Measurements from ENCODE around the gene TIAM2.

TIAM2 gene

GRCh38 chr6:155064303-155064702 lies 69.2 kb downstream of the TIAM2 start:
- no peak for DNase-seq (ENCODE audit: low read depth)

DNA sequence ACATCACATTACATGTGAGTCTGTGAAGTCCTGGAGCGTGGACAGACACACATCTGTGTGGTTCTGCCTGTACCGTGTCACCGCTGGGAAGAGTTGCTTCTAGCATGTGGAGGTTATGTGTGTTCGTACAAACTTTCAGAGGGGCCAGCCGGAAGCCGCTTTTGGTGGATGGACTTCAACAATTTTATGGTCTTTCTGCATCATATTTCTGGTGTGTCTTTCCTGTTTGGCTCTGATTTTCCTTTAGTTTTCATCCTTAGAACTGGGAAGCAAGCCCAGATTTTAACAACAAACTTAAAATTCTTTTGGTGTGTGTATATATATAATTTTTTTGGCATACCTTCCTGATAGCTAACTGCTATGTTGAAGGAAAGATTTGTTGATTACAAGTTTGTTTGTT lies 71.2 kb downstream of the TIAM2 start:
- DNase-seq (ENCODE audit: low read depth), result peak; percentile 75

GRCh38 chr6:155066921-155067680 lies 72.0 kb downstream of the TIAM2 start:
- no peak for DNase-seq (ENCODE audit: low read depth)

DNA sequence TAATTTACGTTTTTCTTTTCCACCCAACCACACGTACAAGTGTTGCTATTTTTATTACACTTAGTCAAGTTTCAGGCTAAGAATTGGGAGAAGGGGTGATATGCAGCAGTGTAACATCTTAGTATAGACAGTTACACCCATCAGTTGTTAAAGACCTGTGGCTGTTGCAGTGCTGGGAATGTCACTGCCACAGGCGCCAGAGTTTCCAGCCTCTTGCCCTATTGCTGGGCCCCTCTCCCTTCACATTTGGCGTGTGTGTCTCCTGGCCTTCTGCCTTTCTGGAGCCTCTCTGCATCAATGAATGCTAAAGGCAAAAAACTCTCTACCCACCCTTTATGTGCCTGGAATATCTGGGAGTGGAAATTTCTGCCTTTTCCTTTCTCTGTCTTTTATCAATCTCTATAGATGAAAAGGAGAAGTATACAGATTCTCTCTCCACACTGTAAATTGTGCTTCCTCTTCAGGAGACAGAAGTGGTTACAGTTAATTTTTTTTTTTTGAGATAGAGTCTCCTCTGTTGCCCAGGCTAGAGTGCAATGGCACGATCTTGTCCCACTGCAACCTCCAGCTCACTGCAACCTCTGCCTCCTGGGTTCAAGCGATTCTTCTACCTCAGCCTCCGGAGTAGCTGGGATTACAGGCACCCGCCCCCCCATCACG lies 73.0 kb downstream of the TIAM2 start:
- DNase-seq (ENCODE audit: low read depth), result no peak

- DNase-seq (ENCODE audit: low read depth), result no peak
These were observed 74.4 kb downstream of the TIAM2 start for GRCh38 chr6:155069543-155069942.

DNA sequence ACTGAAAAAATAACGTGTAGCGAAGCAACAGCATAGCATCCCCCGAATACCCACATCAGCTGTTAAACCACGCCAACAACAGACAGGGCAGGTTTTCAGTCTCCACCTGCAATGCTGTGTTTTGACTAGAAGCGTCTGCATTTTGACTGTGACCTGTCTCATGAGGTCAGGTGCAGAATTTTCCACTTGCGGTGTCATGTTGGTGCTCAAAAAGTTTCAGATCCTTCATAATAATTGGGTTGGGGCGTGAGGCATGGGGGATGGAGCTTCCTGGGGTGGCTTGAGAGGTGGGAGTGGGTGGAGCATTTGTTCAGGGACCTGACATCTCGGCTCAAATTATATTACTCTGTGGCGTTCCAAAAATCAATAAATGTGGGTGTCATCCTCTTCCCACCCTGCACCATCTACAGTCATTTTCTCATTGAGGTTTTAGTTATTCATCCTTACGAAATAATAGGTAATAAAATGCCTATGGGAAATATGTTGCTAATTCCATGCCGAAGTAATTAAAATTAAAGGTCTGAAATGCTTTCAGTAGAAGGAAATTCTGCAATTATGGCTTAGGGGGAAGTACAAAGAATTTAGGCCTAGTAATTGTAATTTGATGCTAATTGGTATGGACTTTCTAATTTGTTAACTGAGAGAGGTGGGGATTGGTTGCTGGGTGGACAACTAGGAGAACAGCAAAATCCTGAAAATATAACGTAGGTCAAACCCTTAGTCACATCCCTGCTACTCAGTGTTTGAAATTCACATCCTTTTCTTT lies 81.0 kb downstream of the TIAM2 start:
- DNase-seq (ENCODE audit: low read depth), result no peak

DNA sequence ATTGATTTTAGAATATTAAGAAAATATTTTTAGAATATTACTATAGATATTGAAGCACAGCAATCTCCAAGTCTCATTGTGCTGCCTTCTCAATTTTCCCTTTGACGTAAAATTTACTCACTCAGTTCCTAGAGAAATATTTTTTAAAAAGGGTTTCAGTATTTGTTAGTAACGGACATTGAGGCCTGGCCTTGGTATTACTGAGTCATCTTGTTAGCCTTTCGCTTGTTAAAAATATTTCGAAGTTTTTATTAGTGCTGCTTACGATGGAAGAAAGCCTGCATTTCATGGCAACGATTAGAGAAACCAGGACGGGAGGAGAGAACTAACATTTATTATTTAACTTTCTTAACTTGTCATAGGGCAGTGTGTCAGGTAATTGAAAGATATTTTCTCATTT lies 82.2 kb downstream of the TIAM2 start:
- DNase-seq (ENCODE audit: low read depth), result peak; percentile 52

GRCh38 chr6:155077784-155078183 lies 82.7 kb downstream of the TIAM2 start:
- DNase-seq (ENCODE audit: low read depth), result no peak

DNA sequence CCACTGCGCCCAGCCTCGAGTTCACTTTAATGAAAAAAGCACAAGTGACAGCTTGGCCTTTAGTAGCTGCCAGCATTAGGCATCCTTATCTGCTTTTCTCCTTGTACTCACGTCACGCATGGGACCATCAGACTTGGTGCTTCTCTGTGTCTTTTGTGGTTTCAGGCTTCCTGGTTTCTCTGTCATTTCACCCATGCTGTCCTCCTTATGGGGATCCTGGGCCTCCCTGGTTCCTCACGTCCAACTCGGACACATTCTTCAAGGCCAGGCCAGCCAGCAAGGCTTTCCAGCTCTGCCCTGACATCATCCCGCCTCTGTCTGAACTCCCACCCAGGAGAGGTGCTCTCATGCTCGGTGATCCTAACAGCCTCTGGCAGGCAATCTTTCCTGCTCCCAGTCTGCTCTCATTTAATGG lies 83.2 kb downstream of the TIAM2 start:
- DNase-seq (ENCODE audit: low read depth), result no peak

DNA sequence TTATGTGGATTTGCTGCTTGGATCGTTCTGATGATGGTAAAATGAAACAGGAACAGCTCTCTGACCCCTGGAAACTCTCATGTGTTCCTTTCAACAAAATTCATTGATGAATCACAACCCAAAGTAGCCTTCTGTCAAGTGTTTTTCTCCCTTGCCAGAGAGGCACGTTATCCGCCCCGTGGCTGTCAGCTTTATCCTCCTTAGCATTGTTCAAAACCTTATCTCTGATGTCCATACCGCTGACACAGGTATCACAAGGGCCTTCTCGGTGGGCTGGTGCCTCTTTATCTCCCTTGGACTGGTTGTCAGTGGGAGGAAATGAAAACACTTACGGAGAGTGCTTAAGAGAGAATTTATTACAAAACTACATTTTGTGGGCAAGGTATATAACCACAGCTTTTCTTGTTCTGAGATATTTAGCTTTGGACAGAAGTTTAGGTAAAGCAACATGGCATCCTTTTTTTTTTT lies 84.9 kb downstream of the TIAM2 start:
- DNase-seq (ENCODE audit: low read depth), result no peak

DNA sequence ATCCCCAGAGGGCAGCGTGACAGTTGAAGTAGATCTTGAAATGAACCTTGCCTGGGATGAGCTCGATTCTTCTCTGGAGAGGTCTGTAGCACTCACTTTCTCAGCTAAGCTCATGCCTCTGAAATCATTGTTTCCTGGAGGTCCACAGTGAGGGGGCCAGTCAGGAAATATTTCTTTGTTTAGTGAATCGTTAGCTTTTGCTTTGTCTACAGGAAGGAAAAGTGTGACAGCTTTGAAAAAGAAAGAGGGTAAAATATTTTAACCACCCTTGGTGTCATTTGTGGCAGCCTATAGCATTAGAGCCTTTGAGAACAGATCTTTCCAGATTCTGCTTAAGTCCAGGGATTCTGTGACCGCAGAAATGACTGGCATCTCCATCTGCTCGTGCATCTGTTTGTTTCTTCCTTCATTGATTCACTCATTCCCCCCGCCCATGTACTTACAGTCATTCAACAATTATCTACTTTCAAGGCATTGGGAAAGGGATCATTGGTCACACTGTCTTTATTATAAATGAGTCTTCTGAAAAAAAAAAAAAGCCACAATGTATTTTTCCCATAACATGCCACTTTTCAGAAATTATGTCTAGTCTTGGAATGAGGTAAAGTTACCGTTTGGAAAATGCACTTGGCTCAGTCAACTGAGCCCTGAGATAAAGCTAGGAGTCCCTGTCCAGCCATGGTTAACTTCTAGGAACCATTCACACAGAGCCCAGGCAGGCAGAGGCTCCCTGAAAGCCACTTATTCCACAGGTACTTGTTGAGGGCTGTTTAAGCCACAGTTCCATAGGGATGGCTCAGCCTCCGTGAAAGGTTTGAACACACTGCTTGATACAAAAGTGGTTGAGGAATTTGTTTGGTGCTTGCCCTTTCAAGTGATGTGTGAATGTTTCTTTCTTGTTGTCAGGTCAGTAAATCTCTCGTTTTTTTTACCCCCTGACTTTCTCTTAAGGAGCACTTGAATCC lies 86.0 kb downstream of the TIAM2 start:
- peak; percentile 42 for DNase-seq (ENCODE audit: low read depth)

DNA sequence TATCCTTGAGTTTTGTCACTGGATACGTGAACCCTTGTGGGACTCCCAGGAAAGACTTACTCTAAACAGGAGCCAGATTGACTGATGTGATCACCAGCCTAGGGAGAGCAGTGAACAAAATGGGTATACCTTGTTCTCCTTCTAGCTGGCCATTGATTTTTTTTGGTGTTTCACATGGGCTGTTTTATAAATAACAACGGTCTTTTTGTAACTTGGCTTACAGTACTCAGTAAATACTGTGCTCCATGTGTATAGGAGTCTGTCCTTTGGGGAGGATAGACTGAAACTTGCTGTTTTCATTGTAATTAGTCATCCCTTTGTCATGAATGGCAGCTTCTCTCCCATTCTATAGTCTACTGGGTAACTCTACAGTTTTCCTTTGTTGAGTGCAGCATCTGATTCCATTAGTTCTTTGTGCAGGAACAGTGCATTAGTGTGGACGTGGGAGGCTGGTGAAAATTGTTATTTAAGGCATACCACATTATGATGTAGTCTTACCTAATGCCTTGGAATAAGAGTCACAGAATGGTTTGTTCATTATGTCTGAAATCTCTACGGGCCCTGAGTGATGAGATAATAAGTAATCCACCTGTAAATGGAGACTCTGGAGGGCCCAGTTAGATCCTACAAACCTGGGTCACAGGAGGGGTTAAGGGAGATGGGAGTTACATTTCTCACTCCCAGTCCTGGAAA lies 89.5 kb downstream of the TIAM2 start:
- DNase-seq (ENCODE audit: low read depth), result no peak

DNA sequence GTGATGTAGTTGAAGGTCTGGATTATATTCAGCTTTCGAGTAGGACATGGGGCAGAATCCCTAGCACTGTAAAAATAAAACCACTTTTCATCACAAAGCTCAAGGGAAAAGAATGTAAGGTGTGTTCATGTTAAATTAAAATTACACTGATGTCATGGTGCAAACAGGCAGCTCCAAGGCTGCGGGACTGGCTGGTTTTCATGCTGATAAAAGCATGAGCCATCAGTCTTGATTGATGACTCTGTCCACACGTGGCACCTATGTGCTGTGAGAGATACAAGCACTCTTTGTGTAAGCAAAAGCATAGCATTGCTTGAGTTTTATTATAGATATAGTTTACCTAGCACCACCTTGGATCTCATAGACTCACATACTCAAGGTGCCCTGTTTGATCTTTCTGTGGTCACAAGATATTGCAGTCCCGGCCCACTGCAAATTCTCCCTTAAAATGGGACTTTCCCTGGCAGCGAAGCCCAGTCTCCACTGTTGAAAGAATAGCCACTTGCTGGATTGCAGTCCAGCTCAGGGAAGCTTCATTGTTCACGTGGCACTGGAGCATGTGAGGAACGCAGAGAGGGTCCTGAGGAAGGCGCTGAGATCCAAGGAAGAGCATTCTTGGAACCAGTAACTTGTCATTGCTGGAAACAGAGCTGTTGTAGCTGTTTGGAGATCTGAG lies 90.6 kb downstream of the TIAM2 start:
- no peak for DNase-seq (ENCODE audit: low read depth)

- DNase-seq (ENCODE audit: low read depth), result no peak
These were observed 93.7 kb downstream of the TIAM2 start for GRCh38 chr6:155088856-155089255.

GRCh38 chr6:155089746-155090145 lies 94.6 kb downstream of the TIAM2 start:
- no peak for DNase-seq (ENCODE audit: low read depth)

DNA sequence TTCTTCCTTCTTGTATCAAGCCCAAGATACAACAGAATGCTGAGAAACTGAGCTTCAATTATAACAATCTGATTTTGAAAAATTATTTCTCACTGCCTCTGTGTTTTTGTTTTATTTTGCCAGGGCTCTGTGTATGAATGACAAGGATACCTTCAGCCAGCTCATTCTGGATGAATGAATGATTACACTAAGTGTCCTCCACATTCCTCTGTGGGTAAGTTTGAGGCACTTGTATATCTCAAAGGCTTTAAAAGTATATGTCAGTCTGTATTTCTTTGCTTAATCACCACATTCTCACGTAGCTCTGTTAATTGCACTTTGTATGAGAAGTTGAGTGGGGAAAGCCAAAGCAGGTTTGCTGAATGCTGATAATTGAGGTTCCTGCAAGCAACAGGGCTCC lies 95.1 kb downstream of the TIAM2 start:
- DNase-seq (ENCODE audit: low read depth), result no peak

DNA sequence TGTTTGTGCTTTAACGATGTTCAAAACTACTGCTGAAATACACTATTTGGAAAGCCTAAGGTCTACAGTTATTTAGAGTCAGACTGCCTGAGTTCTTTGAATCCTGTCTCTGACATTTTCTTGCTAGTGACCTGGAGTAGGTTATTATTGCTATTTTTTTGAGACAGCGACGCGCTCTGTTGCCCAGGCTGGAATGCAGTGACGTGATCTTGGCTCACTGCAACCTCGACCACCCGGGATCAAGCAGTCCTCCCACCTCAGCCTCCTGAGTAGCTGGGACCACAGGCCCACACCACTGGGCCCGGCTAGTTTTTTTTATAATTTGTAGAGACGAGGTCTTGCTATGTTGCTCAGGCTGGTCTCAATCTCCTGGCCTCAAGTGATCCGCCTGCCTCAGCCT lies 96.6 kb downstream of the TIAM2 start:
- no peak for DNase-seq (ENCODE audit: low read depth)

GRCh38 chr6:155093430-155093829 lies 98.3 kb downstream of the TIAM2 start:
- DNase-seq (ENCODE audit: low read depth), result no peak

DNA sequence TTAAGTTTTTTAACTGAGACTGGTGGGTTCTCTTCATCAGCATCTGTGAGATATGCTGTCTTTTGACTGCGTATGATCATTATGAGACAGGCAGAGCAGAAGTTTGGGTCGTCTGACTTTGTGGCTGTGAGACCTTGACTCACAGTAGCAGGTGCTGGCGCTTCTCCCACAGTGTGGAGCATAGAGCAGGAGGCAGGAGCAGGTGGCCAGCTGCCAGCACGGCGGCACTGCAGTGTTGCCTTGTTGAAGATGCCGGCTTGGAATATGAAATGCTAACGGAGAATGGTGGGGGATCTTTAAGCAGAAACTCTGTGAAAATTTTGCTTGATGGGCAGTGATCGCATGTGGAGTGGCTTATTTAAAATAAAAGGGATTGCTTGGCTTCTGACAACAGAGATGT lies 105.0 kb downstream of the TIAM2 start:
- no peak for DNase-seq (ENCODE audit: low read depth)

DNA sequence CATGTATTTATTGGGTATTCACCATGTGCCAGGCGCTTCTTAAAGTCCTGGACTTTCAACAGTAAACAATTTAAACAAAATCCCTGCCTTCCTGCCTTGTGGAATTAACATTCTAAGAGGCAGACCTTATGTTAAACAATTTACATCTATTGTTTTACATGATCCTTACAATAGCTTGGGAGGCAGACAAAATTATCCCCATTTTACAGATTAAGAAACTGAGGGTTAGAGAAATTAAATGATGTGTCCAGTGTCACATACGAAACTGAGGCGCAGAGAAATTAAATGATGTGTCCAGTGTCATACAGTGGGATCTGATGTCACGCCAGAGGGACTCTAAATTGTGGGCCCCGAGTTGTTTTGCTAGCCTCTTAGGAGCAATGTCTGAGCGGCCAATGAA lies 105.5 kb downstream of the TIAM2 start:
- DNase-seq (ENCODE audit: low read depth), result no peak
